Measurements from ENCODE around the gene ELOVL7.

DNA sequence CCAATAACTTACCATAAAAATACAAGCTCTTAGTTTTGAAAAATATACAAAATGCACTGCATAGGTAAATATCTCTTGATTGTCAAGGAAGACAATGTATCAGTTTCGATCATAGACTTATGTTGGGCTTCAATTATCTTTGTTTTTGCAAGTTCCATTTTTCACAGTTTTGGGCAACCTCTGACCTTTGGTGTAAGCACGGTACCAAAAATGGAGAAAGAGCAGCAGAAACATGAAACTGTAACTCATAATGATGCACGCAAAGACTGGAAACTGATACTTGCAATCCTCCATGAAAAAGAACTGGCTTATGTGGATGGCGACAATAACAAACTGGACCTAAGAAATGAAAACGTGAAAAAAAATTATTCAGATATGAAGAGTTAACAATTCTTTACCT is 89.6 kb downstream of the ELOVL7 start:
- TF ChIP-seq, protein P1, sequence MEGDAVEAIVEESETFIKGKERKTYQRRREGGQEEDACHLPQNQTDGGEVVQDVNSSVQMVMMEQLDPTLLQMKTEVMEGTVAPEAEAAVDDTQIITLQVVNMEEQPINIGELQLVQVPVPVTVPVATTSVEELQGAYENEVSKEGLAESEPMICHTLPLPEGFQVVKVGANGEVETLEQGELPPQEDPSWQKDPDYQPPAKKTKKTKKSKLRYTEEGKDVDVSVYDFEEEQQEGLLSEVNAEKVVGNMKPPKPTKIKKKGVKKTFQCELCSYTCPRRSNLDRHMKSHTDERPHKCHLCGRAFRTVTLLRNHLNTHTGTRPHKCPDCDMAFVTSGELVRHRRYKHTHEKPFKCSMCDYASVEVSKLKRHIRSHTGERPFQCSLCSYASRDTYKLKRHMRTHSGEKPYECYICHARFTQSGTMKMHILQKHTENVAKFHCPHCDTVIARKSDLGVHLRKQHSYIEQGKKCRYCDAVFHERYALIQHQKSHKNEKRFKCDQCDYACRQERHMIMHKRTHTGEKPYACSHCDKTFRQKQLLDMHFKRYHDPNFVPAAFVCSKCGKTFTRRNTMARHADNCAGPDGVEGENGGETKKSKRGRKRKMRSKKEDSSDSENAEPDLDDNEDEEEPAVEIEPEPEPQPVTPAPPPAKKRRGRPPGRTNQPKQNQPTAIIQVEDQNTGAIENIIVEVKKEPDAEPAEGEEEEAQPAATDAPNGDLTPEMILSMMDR (IDR thresholded peaks at IDR 0.05) = no peak
- no peak for TF ChIP-seq POLR2A (IDR thresholded peaks at IDR 0.05)
- TF ChIP-seq EP300 (IDR thresholded peaks at IDR 0.05) = no peak
- no peak for TF ChIP-seq POLR2AphosphoS5 (IDR thresholded peaks at IDR 0.05)

All from upper lobe of left lung (tissue), 4 donors.